SW 1271 (cell line): Measurements from ENCODE around the gene AGAP1.

Experiments
- DNase-seq, 2 experiments: peaks; one replicate each; lab custom pipeline; 2025; lab: John Stamatoyannopoulos, UW

AGAP1 gene

GRCh38 chr2:235812185-235812665 is 318.4 kb downstream of the AGAP1 start:
- no peak for DNase-seq

DNA sequence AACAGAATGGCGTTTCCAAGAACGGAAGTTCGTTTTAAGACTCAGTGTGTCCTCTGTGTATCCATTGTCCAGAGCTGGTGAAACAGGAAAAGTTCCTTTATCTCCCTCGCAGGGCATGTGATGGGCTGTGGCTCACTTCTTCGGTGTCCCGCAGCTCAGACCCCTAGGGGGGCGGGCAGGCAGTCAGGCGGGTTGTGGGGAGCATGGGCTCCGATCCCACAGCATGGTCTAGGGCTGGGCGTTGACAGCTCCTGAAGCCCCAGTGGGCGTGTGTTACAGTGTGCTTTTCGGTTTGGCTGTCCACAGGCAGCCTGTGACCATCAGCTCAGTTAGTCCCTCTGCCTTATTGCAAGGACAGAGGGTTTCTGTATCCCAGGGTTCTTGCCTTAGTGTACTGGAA is 319.6 kb downstream of the AGAP1 start:
- DNase-seq: no peak

DNA sequence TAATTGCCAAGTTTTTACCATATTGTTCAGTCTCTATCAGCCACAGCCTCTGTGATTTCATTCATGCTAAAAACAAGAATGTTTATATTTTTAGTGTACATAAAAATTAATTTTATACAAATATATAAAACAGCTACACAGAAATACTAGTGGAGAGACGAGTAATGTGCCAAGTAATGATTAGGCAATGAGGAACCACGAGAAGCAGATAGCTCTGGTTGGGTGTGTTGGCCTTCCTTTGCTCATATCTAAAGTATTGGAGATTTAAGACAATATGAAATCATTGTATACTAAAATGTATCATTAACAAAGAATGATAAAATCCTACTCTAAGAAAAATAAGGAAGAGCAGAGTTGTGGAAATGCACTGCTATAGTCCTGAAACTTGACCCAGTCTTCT is 326.7 kb downstream of the AGAP1 start:
- no peak for DNase-seq

DNA sequence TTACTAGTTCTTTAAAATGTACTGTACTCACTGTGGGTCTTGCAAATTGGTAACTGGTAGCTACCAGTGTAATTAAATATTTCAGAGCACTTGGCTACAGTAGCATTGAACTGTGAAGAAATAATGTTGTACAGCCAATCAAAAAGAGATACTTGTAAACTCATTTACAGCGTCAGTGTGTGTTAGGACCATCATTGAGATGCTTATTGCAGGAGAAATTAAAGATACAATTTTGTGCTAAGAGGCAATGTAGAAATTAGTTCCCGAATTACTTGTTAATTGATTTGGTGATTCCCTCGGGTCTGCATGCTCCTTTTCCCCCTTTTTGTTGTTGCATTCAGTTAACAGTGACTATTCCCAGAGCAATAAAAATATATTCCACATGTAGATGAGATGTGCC is 330.5 kb downstream of the AGAP1 start:
- DNase-seq: no peak

DNA sequence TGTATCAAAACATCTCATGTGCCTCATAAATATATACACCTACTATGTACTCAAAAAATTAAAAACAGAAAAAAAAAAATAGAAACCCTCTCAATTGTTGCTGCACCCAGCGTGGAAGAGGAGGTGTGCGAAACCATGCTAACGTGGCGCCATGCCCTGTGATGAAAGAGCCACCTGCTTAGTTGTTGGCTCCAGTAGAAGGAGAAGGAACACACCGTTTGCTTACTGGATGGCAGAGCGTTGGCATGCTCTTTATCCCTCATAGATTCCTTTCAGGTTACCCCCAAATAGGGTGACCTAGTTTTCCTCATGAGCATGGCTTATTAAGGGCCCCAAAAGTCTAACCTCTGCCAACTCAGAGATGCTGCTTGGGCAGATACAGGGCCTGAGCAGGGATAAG is 332.1 kb downstream of the AGAP1 start:
- DNase-seq: no peak

- DNase-seq: no peak
These were observed 333.0 kb downstream of the AGAP1 start for GRCh38 chr2:235826826-235827225.

GRCh38 chr2:235827585-235827992 is 333.7 kb downstream of the AGAP1 start:
- peak in 1 of 2 experiments; percentile 62 for DNase-seq

GRCh38 chr2:235829726-235830125 is 335.9 kb downstream of the AGAP1 start:
- no peak for DNase-seq

DNA sequence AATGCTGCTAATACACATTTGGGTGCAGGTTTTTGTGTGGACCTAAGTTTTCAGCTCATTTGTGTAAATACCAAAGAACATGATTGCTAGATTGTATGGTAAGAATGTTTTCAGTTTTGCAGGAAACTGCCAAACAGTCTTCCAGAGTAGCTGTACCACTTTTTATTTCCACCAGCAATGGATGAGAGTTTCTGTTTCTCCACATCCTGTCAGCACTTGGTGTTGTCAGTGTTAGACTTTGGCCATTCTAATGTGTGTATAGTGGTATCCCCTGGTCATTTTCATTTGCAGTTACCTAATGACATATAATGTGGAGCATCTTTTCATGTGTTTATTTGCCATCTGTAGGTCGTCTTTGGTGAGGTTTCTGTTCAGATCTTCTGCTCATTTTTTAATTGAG is 337.9 kb downstream of the AGAP1 start:
- no peak for DNase-seq

- DNase-seq: no peak
These were observed 339.1 kb downstream of the AGAP1 start for GRCh38 chr2:235832941-235833340.

- DNase-seq: no peak
These were observed 340.3 kb downstream of the AGAP1 start for GRCh38 chr2:235833971-235834620.

DNA sequence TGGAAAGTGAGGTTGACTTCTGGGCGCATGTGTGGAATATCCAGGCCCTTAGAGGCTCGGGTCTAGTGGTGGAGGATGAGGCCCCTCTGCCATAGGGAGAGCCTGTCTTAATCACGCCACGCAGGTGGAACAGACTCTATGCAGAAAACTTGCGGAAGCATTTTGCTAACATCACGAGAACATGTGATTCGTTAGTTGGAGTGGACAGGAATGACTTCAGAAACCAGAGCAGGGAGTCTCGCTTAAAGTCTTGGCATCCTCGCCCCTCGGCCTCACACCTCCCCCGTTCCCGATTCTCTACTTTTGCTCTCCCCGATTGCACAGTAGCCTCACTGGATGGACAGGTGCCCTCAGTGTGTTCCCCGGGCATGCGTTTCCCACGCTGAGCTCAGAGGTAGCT is 340.9 kb downstream of the AGAP1 start:
- DNase-seq: no peak

DNA sequence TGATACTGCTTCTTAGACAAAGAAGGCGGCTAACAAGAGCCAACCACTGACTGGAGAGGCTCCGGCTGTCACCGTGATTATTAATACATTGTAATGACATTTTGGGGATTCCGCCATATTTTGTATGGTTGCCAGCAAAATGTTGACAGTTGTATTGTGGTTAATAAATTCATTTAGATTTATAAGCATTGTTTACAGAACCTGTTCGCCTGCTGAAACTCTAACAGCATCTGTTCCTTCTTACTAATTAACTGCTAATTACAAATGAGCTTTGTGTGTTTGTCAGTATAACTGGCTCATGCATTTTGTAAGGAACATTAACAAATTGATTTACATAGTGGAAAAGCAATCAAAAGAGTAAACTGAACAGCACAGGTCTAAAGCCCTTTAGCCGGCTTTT is 342.0 kb downstream of the AGAP1 start:
- DNase-seq: no peak

GRCh38 chr2:235836491-235836911 is 342.7 kb downstream of the AGAP1 start:
- no peak for DNase-seq

GRCh38 chr2:235839226-235839625 is 345.4 kb downstream of the AGAP1 start:
- DNase-seq: no peak

DNA sequence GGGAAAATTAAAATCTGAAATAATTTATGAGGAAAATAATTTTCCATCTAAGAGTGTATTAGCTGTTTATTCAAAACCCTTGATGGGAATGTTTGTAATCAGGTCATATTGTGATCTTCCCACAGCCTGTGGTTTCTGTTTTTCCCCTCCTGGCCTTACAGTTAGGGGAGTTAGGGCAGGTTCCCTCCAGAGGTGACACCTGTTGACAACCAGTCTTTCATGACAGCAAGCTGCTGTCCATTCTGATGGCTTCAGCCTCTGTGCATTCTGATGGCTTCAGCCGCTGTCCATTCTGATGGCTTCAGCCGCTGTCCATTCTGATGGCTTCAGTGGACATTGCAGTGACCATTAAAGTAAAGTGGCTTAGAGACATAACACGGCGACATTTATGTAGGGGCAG is 346.1 kb downstream of the AGAP1 start:
- no peak for DNase-seq

GRCh38 chr2:235841863-235842262 is 348.0 kb downstream of the AGAP1 start:
- DNase-seq: no peak

- no peak for DNase-seq
These were observed 349.1 kb downstream of the AGAP1 start for GRCh38 chr2:235842941-235843340.

GRCh38 chr2:235843591-235844395 is 349.9 kb downstream of the AGAP1 start:
- DNase-seq: no peak

DNA sequence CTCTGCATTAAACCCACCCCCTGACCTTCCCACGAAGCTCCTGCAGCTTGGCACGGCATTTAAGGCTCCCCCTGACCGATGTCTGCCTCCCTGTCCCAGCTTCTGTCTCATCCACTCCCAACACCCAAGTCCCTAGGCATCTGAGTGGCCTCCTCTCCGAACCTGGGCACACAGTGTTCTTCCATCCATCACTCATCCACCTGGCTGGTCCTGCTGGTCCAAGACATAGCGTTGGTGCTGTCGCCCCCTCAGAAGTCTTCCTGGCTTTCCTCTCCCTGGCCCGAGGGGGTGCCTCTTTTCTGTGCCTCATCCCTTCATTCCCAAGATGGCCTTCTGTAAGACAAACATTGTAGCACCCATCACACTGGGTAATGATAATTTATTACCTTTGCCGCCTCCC is 350.7 kb downstream of the AGAP1 start:
- no peak for DNase-seq

- DNase-seq: no peak
These were observed 351.4 kb downstream of the AGAP1 start for GRCh38 chr2:235845245-235845644.

- DNase-seq: no peak
These were observed 353.7 kb downstream of the AGAP1 start for GRCh38 chr2:235847576-235847975.

GRCh38 chr2:235848055-235848454 is 354.2 kb downstream of the AGAP1 start:
- DNase-seq: no peak

GRCh38 chr2:235848946-235849345 is 355.1 kb downstream of the AGAP1 start:
- no peak for DNase-seq
